Ishikawa (cell line): ENCODE results near the gene KCNQ1.

Experiments
- CEBPB ChIP-seq: IDR thresholded peaks from 2 replicates; pipeline ENCODE4 v1.6.1; 2012
- CREB1 ChIP-seq: IDR thresholded peaks from 2 replicates; pipeline ENCODE4 v1.6.1; 2012; ENCODE audit warnings: low read depth
- EP300 ChIP-seq: IDR thresholded peaks from 2 replicates; pipeline ENCODE4 v1.6.1; 2012; ENCODE audit warnings: borderline replicate concordance
- FOXM1 ChIP-seq: IDR thresholded peaks from 2 replicates; pipeline ENCODE4 v1.6.1; 2012; ENCODE audit warnings: low read depth, borderline replicate concordance
- NFIC ChIP-seq: IDR thresholded peaks from 2 replicates; pipeline ENCODE4 v1.6.1; 2012
- TEAD4 ChIP-seq: IDR thresholded peaks from 2 replicates; pipeline ENCODE4 v1.6.1; 2012
- YY1 ChIP-seq: IDR thresholded peaks from 2 replicates; pipeline ENCODE4 v1.6.1; 2012; ENCODE audit warnings: low read depth
- ZBTB7A ChIP-seq: IDR thresholded peaks from 2 replicates; pipeline ENCODE4 v1.6.1; 2012; ENCODE audit warnings: low read depth

DNA sequence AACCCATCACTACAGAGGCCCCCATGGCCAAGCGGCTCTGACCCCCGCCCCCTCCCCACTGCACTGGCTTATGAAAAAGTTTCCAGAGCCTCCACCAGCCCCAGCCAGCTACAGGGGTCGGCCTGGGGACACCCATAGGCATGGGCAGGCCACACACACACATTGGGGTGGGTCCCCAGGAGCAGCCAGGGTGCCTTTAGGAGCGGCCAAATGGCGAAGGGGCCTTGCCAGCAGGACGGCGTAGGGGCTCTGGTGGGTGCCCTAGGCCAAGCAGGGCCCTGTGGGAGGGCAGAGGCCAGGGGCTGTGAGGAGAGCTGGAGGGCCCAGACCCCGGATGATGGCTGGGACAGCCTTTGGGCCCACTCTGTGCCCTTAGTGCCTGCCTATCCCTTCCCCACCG, 34.2 kb upstream of the KCNQ1 start:
- no peak for TF ChIP-seq EP300
- no peak for TF ChIP-seq CREB1
- TF ChIP-seq ZBTB7A: no peak
- no peak for TF ChIP-seq NFIC
- no peak for TF ChIP-seq TEAD4
- TF ChIP-seq FOXM1: no peak
- no peak for TF ChIP-seq CEBPB
- TF ChIP-seq YY1: no peak
